Left renal cortex interstitium (tissue), 4 donors: ENCODE results near the gene FBXO46. TPM values are rescaled to one million over a fixed set of nuclear protein-coding genes. Genes with fewer than 3 reads are reported as not detected.

Experiments
- polyA plus RNA-seq, 4 donors: library from polyadenylated mRNA; unstranded; fragments of 120-200 nt; gene quantifications; one replicate each; pipeline ENCODE4 v1.2.1, GENCODE V29; 2013; ENCODE audit not compliant: insufficient read length in 4 of 4

The FBXO46 gene
- polyA plus RNA-seq, 4 donors: 10.7 to 24.0 (median 20.3) TPM

Other genes with a start within 250 kb of the FBXO46 start
- gene RTN2, start 233.8 kb downstream of the FBXO46 start, polyA plus RNA-seq: 1 to 10 TPM; 7.2 to 9.6 (median 8.8) TPM
- gene PPM1N, start 232.5 kb downstream of the FBXO46 start, polyA plus RNA-seq: under 1 TPM; 0.22 to 0.62 (median 0.34) TPM
- 10 to 100 TPM; 46.7 to 61.9 (median 48.8) TPM for gene VASP, start 223.4 kb downstream of the FBXO46 start, polyA plus RNA-seq
- gene OPA3, start 146.1 kb downstream of the FBXO46 start, polyA plus RNA-seq: 10 to 100 TPM in 3 of 4 donors, 1 to 10 TPM in 1; 9.7 to 13.3 (median 10.6) TPM
- gene GPR4, start 128.7 kb downstream of the FBXO46 start, polyA plus RNA-seq: 1 to 10 TPM; 3.7 to 5.4 (median 4.2) TPM
- gene EML2, start 91.5 kb downstream of the FBXO46 start, polyA plus RNA-seq: 10 to 100 TPM; 17.7 to 30.8 (median 23.5) TPM
- 1 to 10 TPM in 2 of 4 donors, under 1 TPM in 2; 0.59 to 1.8 (median 0.89) TPM for gene GIPR, start 62.7 kb downstream of the FBXO46 start, polyA plus RNA-seq
- 100 to 1,000 TPM; 268 to 441 (median 342) TPM for gene SNRPD2, start 38.9 kb downstream of the FBXO46 start, polyA plus RNA-seq
- 10 to 100 TPM in 2 of 4 donors, 1 to 10 TPM in 2; 7.2 to 13.5 (median 10.8) TPM for gene QPCTL, start 38.2 kb downstream of the FBXO46 start, polyA plus RNA-seq
- gene MEIOSIN, start 2.5 kb upstream of the FBXO46 start, polyA plus RNA-seq: not detected
- gene SIX5, start 38.4 kb upstream of the FBXO46 start, polyA plus RNA-seq: 10 to 100 TPM; 13.6 to 38.5 (median 27.7) TPM
- gene DMPK, start 51.6 kb upstream of the FBXO46 start, polyA plus RNA-seq: 10 to 100 TPM; 33.4 to 74.4 (median 54.6) TPM
- 10 to 100 TPM; 24.1 to 56.1 (median 39.9) TPM for gene DMWD, start 61.9 kb upstream of the FBXO46 start, polyA plus RNA-seq
- gene RSPH6A, start 84.4 kb upstream of the FBXO46 start, polyA plus RNA-seq: not detected
- 10 to 100 TPM; 49.5 to 80.1 (median 67.0) TPM for gene SYMPK, start 132.3 kb upstream of the FBXO46 start, polyA plus RNA-seq
- under 1 TPM; 0.40 to 0.60 (median 0.50) TPM for gene FOXA3, start 133.4 kb upstream of the FBXO46 start, polyA plus RNA-seq
- 10 to 100 TPM; 16.5 to 33.7 (median 25.1) TPM for gene IRF2BP1, start 155.2 kb upstream of the FBXO46 start, polyA plus RNA-seq
- 1 to 10 TPM; 3.7 to 7.2 (median 5.8) TPM for gene MYPOP, start 171.7 kb upstream of the FBXO46 start, polyA plus RNA-seq
- not detected for gene NANOS2, start 183.9 kb upstream of the FBXO46 start, polyA plus RNA-seq
- gene NOVA2, start 243.0 kb upstream of the FBXO46 start, polyA plus RNA-seq: 1 to 10 TPM; 2.8 to 5.3 (median 4.2) TPM